ENCODE measurements around the gene DBX2.

DNA sequence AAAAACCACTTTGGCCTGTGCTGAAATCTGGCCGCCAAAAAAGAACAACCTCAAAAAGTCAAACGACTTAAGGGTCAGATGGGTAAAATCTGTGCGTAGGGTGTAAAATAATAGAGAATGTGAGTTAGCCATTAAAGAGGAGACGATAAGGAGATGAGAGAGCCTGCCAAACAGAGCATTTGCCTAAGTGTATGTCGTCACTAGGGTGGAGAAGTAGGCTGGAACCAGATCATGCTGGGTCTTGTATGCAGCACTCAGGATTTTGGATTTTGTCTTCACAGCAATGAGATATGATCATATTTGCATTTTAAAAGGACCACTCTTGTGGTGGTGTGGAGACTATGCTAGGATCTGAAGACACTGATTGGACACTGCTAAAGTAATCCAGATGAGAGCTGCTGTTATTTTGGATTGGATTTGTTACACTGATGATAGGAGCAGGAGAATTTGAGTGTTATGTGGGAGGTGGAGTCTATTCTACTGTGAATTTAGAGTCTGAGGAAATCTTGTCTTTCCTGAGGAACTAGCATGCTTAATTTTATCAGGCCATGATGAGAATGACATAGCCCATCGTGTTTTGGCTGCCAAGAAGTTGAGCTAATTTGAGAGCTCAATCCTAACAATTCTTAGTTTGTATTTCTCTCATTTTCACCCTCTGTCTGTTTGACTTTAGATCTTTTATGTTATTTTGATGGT, 24.8 kb upstream of the DBX2 start:
- TF ChIP-seq, protein P1, sequence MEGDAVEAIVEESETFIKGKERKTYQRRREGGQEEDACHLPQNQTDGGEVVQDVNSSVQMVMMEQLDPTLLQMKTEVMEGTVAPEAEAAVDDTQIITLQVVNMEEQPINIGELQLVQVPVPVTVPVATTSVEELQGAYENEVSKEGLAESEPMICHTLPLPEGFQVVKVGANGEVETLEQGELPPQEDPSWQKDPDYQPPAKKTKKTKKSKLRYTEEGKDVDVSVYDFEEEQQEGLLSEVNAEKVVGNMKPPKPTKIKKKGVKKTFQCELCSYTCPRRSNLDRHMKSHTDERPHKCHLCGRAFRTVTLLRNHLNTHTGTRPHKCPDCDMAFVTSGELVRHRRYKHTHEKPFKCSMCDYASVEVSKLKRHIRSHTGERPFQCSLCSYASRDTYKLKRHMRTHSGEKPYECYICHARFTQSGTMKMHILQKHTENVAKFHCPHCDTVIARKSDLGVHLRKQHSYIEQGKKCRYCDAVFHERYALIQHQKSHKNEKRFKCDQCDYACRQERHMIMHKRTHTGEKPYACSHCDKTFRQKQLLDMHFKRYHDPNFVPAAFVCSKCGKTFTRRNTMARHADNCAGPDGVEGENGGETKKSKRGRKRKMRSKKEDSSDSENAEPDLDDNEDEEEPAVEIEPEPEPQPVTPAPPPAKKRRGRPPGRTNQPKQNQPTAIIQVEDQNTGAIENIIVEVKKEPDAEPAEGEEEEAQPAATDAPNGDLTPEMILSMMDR (IDR thresholded peaks at IDR 0.05): no peak
- TF ChIP-seq POLR2A (IDR thresholded peaks at IDR 0.05): no peak
